HepG2 (cell line): ENCODE measurements around the gene ZNF764. TPM values are rescaled to one million over a fixed set of nuclear protein-coding genes. Genes with fewer than 3 reads are reported as not detected.

Experiments used
- ATF6 ChIP-seq: sonication (generic); formaldehyde crosslinking; conservative IDR thresholded peaks from 2 replicates; pipeline ENCODE4 v1.4.0; 2020; ENCODE audit warnings: missing genetic modification reagents
- BCL3 ChIP-seq: sonication (generic); formaldehyde crosslinking; IDR thresholded peaks from 2 replicates; pipeline ENCODE4 v1.5.1; 2020; ENCODE audit warnings: mild to moderate bottlenecking, missing genetic modification reagents, moderate library complexity
- BRF2 ChIP-seq: sonication (generic); formaldehyde crosslinking; IDR thresholded peaks from 2 replicates; pipeline ENCODE4 v1.8.1; 2022; ENCODE audit warnings: mild to moderate bottlenecking, missing genetic modification reagents
- CERS6 ChIP-seq: sonication (generic); formaldehyde crosslinking; IDR thresholded peaks from 2 replicates; pipeline ENCODE4 v1.5.0; 2020; ENCODE audit warnings: missing genetic modification reagents
- DR1 ChIP-seq: sonication (generic); formaldehyde crosslinking; IDR thresholded peaks from 2 replicates; pipeline ENCODE4 v1.8.0; 2021; ENCODE audit warnings: mild to moderate bottlenecking, missing genetic modification reagents, inconsistent platforms
- FLYWCH1 ChIP-seq: sonication (generic); formaldehyde crosslinking; IDR thresholded peaks from 2 replicates; pipeline ENCODE4 v1.8.1; 2023; ENCODE audit warnings: mild to moderate bottlenecking, missing genetic modification reagents
- MLLT10 ChIP-seq: sonication (generic); formaldehyde crosslinking; IDR thresholded peaks from 2 replicates; pipeline ENCODE4 v1.4.0; 2020; ENCODE audit warnings: missing genetic modification reagents
- MXD4 ChIP-seq: IDR thresholded peaks from 2 replicates; pipeline ENCODE4 v1.6.1; 2016; ENCODE audit warnings: mild to moderate bottlenecking, missing biosample characterization, missing genetic modification reagents
- MYNN ChIP-seq: sonication (generic); formaldehyde crosslinking; IDR thresholded peaks from 2 replicates; pipeline ENCODE4 v1.4.0; 2020; ENCODE audit warnings: mild to moderate bottlenecking, low read depth, missing genetic modification reagents
- PCBP2 ChIP-seq: fragments of 200-400 bp; formaldehyde crosslinking; optimal IDR thresholded peaks from 2 replicates; pipeline ENCODE3; 2018; ENCODE audit warnings: low read length, low read depth; ENCODE audit not compliant: poor library complexity, severe bottlenecking
- POGZ ChIP-seq: sonication (generic); formaldehyde crosslinking; IDR thresholded peaks from 2 replicates; pipeline ENCODE4 v1.4.0; 2020; ENCODE audit warnings: mild to moderate bottlenecking, missing genetic modification reagents
- SP1 ChIP-seq, 2 experiments: fragments of 450-650 bp in 1 of 2; sonication (generic) in 1 of 2; formaldehyde crosslinking in 1 of 2; IDR thresholded peaks; 2 replicates each; pipeline versions ENCODE4 v1.4.0 to v1.6.1; 2016 to 2020; ENCODE audit warnings: missing genetic modification reagents in 1 of 2
- YEATS2 ChIP-seq: sonication (generic); formaldehyde crosslinking; IDR thresholded peaks from 2 replicates; pipeline ENCODE4 v1.4.0; 2020; ENCODE audit warnings: missing genetic modification reagents, borderline replicate concordance
- ZEB1 ChIP-seq: IDR thresholded peaks from 2 replicates; pipeline ENCODE4 v1.6.1; 2012; ENCODE audit warnings: mild to moderate bottlenecking, low read depth, inconsistent platforms; ENCODE audit not compliant: insufficient replicate concordance
- ZNF143 ChIP-seq: sonication (generic); formaldehyde crosslinking; IDR thresholded peaks from 2 replicates; pipeline ENCODE4 v1.4.0; 2020; ENCODE audit warnings: missing genetic modification reagents
- ZNF230 ChIP-seq: sonication (generic); formaldehyde crosslinking; IDR thresholded peaks from 2 replicates; pipeline ENCODE4 v1.4.0; 2020; ENCODE audit warnings: mild to moderate bottlenecking, missing genetic modification reagents
- ZNF354B ChIP-seq: sonication (generic); formaldehyde crosslinking; IDR thresholded peaks from 2 replicates; pipeline ENCODE4 v1.8.0; 2022; ENCODE audit warnings: mild to moderate bottlenecking, missing genetic modification reagents
- ZNF563 ChIP-seq: sonication (generic); formaldehyde crosslinking; IDR thresholded peaks from 2 replicates; pipeline ENCODE4 v1.8.0; 2022; ENCODE audit warnings: mild to moderate bottlenecking, moderate library complexity, missing genetic modification reagents
- ZNF572 ChIP-seq: sonication (generic); formaldehyde crosslinking; IDR thresholded peaks from 2 replicates; pipeline ENCODE4 v1.5.1; 2020; ENCODE audit warnings: mild to moderate bottlenecking, missing genetic modification reagents
- ZNF678 ChIP-seq: sonication (generic); formaldehyde crosslinking; IDR thresholded peaks from 2 replicates; pipeline ENCODE4 v1.4.0; 2020; ENCODE audit warnings: mild to moderate bottlenecking, missing genetic modification reagents
- ZNF75D ChIP-seq: sonication (generic); formaldehyde crosslinking; IDR thresholded peaks from 2 replicates; pipeline ENCODE4 v1.8.1; 2023; ENCODE audit warnings: missing genetic modification reagents, mild to moderate bottlenecking, borderline replicate concordance
- ZNF772 ChIP-seq: sonication (generic); formaldehyde crosslinking; IDR thresholded peaks from 2 replicates; pipeline ENCODE4 v1.5.0; 2020; ENCODE audit warnings: mild to moderate bottlenecking, missing genetic modification reagents
- polyA plus RNA-seq, 8 experiments: library from polyadenylated mRNA; depleted of rRNA in 3 of 8; stranded (reverse) in 7 of 8; unstranded in 1 of 8; fragments of >200 nt; fragmentation: Illumina TruSeq in 4 of 8; extraction: Trizol in 4 of 8; gene quantifications; 2 replicates each; pipeline versions ENCODE4 v1.2.1 to v1.2.3, GENCODE V29; 2011 to 2016; ENCODE audit warnings: low read depth in 4 of 8, missing spikeins in 1 of 8, mixed read lengths in 1 of 8; ENCODE audit not compliant: insufficient read depth in 1 of 8
- total RNA-seq, 5 experiments: library from RNA; depleted of rRNA; stranded (reverse); fragments of >200 nt; fragmentation: Illumina TruSeq; extraction: Trizol; gene quantifications; 2 replicates each; pipeline ENCODE4 v1.2.3, GENCODE V29; 2016; ENCODE audit warnings: low read depth in 1 of 5
- TF ChIP-seq, protein P1 (sequence below): IDR thresholded peaks from 2 replicates; pipeline ENCODE4 v1.6.1; 2012; ENCODE audit warnings: low read length, improper control_type of control experiment

The ZNF764 gene
- total and polyA plus RNA-seq, 2 of the 13 experiments (the other 11 are each of a cell fraction or from before 2014, with no cell fraction given), result 4.1 to 9.1 TPM

DNA sequence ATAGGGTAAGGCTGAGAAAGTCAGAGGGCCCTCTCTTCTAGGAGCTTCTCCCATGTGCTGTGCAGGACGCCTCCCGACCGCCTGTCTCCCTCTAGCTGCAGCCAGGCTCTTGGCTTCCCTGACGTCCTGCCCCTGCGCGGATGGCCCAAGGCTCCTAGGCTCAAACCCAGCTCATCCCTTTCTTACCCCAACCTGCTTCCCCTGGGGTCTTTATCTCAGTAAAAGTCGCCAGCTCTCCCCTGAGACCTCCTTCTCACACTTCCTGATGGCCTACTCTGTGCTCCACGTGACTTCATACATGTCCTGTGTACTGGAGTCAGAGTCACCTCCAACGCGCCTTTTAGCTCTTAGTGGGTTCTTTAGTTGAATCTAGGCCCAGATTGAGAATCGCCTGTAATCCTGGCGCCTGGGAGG, 22.4 kb downstream of the ZNF764 start (continued):
- TF ChIP-seq SP1 (IDR thresholded peaks at IDR 0.05) (no peak), SP1 (CRISPR knock-in tag; IDR thresholded peaks at IDR 0.05) (no peak), ZNF678 (peak; percentile 21; the same call in 1 of the 2 replicates), BCL3 (no peak), ZEB1 (no peak), POGZ (CRISPR knock-in tag) (no peak), FLYWCH1 (CRISPR knock-in tag) (no peak), ZNF230 (CRISPR knock-in tag) (peak; percentile 78), MLLT10 (no peak), CERS6 (CRISPR knock-in tag) (no peak), ZNF75D (CRISPR knock-in tag) (peak; percentile 74), ZNF572 (CRISPR knock-in tag) (no peak), MXD4 (CRISPR knock-in tag) (no peak), ZNF354B (CRISPR knock-in tag) (no peak), BRF2 (CRISPR knock-in tag) (no peak), ZNF143 (no peak), ATF6 (no peak), DR1 (CRISPR knock-in tag) (no peak), MYNN (CRISPR knock-in tag) (no peak; the same call in 1 of the 2 replicates), PCBP2 (no peak), ZNF563 (CRISPR knock-in tag) (peak; percentile 55; the same call in 1 of the 2 replicates), YEATS2 (CRISPR knock-in tag) (peak; percentile 45; the same call in 1 of the 2 replicates), ZNF772 (no peak)
- TF ChIP-seq, protein P1, sequence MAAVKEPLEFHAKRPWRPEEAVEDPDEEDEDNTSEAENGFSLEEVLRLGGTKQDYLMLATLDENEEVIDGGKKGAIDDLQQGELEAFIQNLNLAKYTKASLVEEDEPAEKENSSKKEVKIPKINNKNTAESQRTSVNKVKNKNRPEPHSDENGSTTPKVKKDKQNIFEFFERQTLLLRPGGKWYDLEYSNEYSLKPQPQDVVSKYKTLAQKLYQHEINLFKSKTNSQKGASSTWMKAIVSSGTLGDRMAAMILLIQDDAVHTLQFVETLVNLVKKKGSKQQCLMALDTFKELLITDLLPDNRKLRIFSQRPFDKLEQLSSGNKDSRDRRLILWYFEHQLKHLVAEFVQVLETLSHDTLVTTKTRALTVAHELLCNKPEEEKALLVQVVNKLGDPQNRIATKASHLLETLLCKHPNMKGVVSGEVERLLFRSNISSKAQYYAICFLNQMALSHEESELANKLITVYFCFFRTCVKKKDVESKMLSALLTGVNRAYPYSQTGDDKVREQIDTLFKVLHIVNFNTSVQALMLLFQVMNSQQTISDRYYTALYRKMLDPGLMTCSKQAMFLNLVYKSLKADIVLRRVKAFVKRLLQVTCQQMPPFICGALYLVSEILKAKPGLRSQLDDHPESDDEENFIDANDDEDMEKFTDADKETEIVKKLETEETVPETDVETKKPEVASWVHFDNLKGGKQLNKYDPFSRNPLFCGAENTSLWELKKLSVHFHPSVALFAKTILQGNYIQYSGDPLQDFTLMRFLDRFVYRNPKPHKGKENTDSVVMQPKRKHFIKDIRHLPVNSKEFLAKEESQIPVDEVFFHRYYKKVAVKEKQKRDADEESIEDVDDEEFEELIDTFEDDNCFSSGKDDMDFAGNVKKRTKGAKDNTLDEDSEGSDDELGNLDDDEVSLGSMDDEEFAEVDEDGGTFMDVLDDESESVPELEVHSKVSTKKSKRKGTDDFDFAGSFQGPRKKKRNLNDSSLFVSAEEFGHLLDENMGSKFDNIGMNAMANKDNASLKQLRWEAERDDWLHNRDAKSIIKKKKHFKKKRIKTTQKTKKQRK, result no peak
